SIG-M5 treated with dmso at 0.1 percent for 504 hours (cell line): ENCODE data around the gene SERPINF2.
"Not testable (repeated sequence)": the region's sequence is repeated elsewhere in the genome, so short reads cannot be mapped to it uniquely, and the experiment has no call there.

Source experiments
- DNase-seq: peaks from one replicate; lab custom pipeline; 2025; ENCODE audit not compliant: unreplicated experiment; lab: John Stamatoyannopoulos, UW

Gene SERPINF2

DNA sequence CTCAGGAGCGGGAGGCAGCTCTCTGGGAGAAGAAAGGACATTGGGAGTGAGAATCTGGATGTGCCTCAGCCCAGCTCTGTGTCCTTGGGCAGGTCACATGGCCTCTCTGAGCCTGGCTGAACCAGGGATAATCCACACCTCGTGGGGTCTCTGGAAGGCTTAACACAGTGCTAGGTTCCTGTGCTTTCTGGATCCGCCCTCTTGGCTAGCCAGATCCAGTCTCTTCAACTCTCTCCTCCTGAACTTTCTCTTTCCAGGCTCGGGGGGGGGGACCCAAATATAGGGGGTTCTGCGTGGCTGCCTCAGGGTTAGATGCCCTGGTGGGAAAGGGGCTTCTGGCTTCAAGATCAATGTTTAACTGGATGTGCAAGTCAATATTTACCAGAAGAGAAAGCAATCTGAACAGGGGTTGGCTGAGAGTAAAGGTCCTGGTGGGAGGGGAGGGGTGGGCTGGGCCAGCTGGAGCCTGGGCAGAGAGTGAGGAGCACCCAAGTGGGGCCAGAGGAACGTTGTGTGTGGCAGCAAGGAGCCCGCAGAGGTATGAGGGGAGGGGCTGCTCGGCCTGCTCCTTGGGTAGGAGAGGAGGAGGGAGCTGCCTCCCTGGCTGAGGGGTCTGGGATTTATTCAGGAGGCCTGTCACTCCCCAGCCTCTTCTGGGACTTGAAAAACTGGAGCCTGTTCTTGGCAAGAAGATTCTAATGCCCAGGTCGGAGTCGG is at the start of gene SERPINF2:
Gene SERPINF2, plus strand, starts transcription at position 501 of the 717 bp plus-strand sequence. CDS start 2,125 bp downstream, outside the sequence.
- no peak for DNase-seq

DNA sequence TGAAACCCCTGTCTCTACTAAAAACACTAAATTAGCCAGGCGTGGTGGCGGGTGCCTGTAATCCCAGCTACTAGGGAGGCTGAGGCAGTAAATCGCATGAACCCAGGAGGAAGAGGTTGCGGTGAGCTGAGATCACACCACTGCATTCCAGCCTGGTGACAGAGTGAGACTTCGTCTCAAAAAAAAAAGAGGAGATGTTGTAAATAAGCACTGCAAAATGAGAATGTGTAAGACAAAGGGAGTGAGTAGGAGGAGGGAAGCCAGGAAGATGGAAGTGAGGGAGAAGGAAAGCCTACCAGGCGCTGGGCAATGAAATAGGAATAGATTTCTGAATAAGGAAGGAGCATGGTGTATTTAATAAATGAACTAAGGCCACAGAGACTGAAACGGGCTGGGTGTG is 49.3 kb upstream of the SERPINF2 start:
- no peak for DNase-seq

DNA sequence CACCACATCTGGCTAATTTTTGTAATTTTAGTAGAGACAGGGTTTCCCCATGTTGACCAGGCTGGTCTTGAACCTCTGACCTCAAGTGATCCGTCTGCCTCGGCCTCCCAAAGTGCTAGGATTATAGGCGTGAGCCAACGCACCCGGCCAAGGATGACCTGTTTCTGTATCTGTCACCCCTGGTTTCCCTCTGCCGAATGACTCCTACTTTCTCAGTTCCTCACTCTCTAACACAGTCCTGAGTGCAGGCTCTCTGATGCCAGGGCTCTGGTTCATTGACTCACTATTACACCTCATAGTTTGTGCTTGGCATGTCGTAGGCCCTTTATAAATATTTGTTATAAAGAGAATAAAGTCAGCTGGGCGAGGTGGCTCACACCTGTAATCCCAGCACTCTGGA is 47.3 kb upstream of the SERPINF2 start:
- DNase-seq: no peak

DNA sequence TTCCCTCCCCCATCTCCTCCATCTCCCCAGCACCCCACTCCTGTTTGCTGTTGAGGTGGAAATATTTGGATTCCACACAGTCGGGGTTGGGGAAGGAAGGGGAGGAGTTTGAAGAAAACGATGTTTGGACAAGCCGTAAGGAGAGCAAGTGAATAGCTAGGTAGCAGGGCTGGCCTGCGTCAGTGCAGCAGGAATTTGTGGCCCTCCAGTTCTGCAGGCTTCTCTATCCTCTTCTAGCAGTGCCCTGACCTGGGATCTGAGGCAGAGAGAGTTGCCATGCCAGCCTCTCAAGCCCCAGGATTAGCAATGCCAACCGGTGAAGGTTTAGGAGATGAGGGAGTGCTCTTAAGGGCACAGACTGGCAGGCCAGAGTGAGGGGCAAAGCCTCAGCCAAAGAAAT is 45.0 kb upstream of the SERPINF2 start:
- DNase-seq: no peak

DNA sequence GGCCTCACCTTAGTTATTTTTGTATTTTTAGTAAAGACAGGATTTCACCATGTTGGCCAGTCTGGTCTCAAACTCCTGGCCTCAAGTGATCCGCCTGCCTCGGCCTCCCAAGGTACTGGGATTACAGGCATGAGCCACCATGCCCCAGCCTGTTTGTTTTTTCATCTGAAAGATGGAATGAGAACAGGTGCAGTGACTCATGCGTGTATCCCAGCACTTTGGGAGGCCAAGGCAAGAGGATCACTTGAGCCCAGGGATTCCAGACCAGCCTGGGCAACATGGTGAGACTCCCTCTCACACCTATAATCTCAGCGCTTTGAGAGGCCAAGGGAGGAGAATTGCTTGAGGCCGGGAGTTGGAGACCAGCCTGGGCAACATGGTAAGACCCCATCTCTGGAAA is 42.8 kb upstream of the SERPINF2 start:
- DNase-seq: not testable (repeated sequence)

DNA sequence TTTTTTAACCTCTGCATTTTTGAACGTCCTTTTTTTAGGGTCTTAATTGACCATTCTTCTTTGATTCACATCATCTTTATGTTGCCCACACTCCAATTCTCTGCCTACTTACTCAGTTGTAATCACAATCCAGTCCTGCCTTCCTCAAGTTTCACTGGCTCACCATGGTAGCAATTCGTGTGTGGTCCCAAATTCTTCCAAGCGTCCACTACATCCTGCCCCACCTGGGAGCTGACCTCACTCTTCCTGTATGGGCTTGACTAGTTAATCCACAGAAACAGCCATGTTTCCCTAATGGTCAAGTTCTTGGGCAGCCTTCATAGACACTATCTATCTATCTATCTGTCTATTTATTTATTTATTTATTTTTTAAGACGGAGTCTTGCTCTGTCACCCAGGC is 39.6 kb upstream of the SERPINF2 start:
- DNase-seq: no peak

DNA sequence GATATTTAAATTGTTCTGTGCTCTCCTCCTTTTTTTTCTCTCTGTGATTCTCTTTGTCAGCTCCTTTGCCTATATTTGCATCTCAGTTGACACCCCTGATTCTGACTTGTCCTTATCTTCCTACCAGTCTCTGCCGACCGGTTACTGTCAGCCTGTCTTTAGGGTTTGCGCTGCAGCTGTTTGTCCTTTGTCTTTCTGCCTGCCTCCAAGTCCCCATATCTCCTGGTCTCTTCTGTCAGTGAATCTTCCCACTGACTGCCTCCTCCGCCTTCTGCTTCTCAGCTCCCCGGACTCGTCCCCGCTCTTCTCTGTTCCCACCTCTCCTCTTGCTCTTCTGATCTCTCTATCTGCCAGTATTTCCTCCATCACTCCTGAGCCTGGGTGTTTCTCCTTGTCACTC is 37.7 kb upstream of the SERPINF2 start:
- DNase-seq: no peak

DNA sequence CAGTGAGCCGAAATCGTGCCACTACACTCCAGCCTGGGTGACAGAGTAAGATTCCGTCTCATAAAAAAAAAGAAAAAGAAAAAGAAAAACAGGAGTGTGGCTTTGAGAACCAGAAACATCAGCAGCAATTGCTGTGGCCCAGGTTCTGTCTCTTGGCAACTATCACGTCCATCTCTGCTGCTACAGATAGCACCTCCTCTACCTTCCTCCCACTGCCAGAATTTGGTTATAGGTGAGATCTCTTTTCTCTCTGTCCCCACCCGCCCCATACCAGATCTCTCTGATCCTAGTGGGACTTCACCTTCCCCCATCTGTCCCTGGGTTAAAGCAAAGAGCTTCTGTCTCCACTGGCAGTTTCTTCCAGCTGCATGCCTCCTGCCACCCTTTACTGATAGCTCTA is 35.6 kb upstream of the SERPINF2 start:
- DNase-seq: no peak

DNA sequence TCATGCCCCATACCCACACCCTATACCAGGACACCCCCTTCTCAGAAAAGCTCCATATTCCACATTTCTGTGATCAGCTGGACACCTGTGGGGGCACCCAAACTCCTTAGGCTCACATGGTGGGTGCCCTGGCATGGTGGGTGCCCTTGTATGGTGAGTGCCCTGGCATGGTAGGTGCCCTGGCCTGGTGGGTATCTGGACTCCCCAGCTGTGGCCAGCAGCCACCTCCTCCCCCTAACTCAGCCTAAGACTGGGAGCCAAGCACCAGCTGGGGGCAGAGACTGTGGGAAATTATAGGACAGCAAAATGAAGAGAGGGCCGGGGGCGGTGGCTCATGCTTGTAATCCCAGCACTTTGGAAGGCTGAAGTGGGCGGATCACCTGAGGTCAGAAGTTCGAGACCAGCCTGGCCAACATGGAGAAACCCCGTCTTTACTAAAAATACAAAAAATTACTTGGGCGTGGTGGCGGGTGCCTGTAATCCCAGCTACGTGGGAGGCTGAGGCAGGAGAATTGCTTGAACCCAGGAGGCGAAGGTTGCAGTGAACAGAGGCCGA is 33.8 kb upstream of the SERPINF2 start:
- DNase-seq: not testable (repeated sequence)

DNA sequence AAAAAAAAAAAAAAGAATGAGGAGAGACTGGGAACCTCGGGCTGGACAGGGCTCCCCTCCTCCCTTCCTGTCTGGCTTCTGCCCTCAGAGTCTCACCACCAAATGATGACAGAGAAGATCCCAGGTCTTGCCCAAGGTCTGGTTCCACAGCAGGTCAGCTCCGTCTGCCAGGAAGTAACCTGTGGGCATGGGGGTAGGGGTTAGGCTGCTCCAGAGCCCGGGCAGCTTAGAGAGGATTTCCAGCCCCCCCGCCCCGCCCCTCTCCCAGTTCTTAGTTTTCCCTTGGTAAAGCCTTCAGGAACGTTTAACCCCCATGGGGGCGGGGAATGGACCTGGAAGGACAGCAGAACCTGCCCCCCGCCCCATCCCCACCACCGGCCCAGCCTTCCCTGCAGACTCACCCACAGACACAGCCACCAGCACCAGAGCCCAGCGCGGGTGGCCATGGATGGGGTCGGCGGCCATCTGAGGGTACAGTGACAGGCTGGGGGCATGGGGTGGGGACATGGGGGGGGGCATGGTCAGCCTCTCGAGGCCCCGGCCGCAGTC is 33.2 kb upstream of the SERPINF2 start:
- peak; percentile 20 for DNase-seq

DNA sequence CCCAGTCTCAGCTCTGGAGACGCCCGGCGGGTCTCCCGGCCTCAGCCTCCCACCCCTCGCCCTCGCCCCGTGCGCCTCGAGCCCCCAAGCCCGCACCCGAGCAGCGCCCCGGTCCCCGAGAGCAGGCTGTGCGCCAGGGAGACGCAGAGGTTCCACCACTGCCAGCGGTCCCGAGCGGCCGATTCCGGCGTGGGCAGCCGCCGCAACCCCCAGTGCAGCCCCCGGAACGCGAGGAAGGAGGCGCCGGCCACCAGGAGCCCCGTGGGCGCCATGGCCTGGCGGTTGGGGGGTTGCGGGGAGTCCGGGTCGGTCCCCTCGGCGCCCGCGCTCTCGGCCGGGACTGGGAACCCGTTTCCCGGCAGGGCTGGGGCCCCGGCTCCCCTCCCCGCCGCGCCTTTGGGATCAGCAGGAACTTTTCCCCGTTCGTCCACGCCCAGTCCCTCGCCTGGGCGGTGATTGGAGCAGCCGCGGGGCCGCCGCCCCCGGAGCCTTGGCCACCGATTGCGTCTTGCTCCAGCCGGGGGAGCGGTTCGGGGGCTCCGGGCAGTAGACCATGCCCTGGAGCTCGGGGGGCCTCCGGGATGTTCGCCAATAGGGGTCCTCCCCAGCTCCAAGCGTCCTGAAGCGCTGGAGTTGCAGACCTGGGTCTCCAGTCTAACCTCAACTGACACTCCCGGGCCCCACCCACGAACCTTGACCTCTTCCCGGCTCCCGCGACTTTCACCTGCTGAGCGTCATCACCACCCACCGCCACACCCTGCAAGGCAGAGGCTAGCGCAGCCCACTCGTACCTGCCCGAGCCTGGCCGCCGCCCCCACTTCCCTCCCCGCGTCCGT is 32.5 kb upstream of the SERPINF2 start, which contains the start of gene TLCD2:
Gene TLCD2, minus strand, starts transcription at position 407 of the 836 bp plus-strand sequence. Its CDS starts 135 bp downstream, at position 272.
- no peak for DNase-seq

DNA sequence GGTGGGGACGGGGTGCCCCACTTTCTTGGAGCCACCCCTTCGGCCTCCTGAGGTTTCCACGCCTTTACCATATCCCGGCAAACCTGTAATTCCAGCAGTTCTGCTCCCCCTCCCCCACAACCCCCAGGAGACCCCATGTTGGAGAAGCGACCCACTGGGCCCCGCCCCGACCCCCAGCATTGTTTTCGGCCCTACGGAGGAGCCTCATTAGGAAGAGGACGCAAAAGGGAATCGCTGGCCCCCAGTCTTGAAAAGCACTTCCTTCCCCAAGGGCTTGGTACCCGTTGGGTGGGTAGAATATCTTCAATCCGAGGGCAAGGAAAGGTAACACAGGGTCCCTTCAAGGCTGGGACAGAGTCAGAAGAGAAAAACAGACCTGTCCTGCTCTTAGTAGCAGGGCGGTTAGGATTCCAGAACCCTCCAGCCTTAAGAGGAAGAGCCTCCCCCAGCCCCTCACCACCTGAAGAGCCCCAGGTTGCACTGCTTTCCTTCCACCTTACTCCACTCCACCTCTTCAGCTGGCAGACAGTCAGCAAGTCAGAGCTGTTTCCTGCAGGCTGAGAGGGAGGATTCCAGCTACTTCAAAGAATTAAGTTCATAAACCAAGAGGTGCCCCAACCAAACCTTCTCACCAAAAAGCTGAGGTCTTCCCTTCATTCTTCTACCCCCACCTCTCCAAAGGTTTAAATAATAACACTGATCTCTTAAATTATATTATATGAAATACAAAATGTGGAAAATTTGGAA is 31.7 kb upstream of the SERPINF2 start:
- DNase-seq: no peak

DNA sequence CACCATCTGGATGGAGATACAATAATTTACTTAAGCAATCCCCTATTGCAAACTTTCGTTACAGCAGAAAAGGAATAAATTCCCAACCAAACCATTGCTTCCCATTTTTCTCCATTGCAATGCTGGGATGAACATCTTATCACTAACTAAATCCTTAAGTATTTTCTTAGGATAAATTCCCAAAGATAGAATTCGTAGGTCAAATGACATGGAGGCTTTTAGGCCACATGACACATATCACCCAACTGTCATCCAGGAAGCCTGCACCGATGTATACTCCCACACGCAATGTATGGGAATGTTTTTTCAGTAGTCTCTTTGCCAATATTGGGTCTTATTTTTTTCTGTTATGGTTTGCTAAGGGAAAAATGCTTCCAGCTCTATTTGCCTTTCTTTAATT is 30.9 kb upstream of the SERPINF2 start:
- DNase-seq: no peak

DNA sequence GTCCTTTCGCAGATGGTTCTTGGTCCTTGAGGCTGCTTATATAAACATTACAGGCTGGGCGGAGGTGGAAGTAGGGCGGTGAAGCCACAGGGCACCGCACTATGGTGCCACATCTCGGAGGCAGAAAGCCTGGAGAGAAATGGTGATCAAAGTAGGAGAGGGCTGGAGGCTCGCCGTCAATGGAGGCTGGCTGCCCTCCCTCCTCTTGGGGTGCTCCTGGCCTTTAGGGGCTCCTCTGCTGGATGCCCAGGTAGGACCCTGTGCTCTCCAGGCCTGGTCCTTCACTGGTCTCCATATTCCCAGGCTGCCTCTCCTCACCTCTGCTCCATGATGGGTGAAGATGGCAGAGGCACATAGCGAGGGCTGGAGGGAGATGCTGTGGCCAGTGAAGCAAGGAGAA is 30.4 kb upstream of the SERPINF2 start:
- DNase-seq: no peak

DNA sequence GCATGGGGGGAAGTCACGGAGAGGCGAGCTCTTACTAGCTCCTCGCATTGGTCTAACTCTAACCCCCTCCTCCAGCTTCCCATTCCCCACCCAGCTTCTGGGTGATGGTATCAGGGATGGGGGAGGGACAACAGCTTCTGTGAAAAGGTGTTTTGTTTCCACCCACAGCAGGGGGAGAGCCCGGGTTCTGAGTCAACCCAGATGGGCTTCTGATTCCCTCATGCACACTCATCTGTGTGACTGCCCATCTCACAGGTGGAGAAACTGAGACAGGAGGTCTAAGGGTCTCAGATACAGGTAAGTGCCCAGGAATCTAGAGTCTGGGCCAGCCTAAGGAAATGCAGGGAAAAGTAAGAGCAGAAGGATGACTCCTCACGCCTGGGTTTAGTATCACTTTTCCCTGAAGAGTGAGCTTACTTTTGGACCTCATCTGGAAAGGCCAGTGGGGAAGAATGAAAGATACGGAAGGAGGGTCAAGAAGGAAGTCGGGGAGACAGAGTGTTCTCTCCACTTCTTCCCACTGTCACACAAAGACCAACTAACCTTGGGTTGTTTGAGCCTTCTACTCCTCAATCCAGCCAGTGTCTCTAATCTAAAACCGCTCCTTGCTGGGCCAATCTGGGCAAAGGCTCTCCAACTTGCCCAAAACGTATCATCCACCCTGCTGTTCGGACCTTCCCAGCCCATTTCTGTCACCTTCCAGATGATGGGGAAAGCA is 29.4 kb upstream of the SERPINF2 start:
- DNase-seq: no peak

DNA sequence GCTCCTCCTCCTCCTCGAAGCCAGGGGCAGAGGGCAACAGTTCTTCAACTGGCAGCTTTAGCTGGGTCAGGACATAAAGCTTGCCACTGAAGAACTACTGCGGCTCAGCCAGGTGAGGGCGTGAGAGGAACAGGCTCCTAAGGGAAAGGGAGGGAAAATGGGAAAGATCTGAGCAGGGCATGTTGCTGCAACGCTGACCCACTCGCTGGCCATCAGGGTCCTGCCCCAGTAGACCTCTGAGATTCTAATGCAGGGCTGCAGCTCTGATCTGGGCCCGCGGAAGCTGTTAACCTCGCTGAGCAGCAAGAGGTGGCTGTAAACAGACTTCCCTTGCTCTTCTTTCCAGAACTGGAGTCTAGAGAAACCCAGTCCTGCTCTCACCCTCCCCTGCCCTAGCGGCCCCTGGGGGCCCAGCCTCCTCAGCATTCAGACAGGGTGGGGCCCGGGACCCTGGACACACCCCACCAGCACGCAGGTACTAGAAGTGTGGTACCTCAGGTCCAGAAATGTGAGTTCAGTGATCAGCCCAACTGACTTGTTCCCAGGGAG is 28.7 kb upstream of the SERPINF2 start:
- DNase-seq: no peak

DNA sequence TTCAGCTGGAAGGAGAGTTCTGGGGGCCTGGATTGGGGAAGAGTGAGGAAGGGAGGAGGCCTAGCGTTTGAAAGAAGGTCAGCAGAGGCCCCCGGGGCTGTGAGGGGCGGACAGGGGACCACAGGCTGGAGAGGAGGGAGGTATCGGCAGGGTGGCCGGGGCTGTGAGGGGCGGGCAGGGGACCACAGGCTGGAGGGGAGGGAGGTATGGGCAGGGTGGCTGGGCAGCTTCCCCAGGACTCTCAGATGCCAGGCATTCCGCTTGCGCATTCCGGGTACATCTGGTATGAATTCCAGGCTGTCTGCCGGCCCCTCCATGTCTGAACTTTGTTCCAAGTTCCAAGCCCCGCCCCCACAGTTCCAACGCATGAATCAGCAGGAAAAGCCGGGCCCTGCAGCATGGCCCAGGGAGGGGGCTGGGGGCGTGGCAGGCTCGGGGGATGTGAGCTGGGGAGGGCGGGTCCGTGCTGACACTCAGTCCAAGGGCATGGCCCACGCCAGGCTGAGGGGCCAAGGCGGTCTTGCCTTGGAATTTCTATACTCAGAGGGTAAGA is 28.2 kb upstream of the SERPINF2 start:
- peak; percentile 29 for DNase-seq

DNA sequence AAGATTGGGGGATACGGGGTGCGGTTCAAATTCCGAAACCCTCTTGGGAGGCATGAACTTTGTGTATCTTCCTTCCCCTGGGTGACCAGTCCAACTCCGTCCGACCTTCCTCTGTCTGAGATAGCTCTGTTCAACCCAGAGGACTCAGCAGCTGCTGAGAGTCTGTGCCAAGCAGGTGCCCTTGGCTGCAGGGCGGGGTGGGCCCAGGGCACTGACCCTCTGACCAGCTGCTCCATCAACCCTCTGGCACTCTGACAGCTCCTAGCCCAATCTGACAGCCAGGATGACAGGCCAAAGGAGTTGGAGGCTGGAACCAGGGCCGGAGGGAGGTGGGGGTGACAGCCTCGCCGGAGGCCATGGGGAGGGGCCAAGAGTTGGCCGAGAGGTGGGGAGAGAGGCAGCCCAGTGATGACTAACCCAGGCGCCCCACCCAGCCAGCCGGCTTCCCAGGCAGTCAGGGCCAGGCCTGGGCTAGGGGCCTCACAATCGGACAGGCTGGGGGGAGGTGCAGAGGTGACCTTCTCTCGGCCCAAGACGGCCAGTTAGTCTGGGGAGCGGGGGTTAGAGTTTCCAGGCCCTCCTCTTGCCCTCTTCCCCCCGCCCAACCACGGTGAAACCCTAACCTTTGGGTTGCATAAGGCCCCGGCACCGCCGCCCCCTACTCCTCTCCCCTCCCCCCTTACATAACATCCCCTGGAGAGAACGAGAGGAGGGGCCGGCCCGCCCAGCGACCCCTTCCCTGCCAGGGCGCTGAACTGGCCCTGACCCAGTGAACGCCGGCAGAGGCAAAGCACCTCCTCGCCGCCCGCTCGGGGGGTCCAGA is 27.5 kb upstream of the SERPINF2 start:
- DNase-seq: peak; percentile 55

DNA sequence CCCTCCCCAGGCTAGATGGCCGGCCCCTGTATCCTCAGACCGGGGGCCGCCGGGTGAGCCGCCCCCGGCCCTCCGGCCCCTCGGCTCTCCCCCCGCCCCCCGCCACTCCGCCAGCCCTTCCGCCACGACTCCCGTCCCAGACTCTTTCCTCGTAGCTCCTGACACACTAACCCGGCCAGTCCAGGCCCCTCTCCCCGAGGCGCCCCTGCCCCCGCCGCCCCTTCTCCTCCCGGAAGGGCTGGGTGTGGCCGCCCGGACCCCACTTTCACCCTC is 26.9 kb upstream of the SERPINF2 start:
- no peak for DNase-seq
